ENCODE measurements around the gene RBM7.

The RBM7 gene

DNA sequence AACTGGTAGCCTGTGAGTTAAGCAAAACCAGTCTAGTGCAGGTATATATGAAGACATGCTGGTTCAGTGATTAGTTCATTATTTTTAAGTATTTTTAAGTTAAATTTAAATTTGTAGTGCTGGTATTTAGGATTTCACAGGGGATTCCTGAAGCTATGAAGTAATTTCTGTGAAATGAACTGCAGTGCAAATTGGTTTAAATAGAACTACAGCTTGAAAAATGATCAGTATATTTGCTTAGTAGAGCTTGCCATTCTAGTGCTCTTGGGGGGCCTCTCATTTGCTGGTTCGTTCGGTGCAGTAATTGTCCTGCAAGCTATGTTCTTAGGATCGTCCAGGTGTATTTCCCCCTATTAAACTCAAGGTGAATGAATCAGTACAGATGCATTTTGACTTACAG is 51.9 kb downstream of the RBM7 start:
- TF ChIP-seq, protein P1, sequence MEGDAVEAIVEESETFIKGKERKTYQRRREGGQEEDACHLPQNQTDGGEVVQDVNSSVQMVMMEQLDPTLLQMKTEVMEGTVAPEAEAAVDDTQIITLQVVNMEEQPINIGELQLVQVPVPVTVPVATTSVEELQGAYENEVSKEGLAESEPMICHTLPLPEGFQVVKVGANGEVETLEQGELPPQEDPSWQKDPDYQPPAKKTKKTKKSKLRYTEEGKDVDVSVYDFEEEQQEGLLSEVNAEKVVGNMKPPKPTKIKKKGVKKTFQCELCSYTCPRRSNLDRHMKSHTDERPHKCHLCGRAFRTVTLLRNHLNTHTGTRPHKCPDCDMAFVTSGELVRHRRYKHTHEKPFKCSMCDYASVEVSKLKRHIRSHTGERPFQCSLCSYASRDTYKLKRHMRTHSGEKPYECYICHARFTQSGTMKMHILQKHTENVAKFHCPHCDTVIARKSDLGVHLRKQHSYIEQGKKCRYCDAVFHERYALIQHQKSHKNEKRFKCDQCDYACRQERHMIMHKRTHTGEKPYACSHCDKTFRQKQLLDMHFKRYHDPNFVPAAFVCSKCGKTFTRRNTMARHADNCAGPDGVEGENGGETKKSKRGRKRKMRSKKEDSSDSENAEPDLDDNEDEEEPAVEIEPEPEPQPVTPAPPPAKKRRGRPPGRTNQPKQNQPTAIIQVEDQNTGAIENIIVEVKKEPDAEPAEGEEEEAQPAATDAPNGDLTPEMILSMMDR (IDR thresholded peaks at IDR 0.05; ENCODE audit: insufficient read depth, low read length, poor library complexity, severe bottlenecking): no peak
- Histone ChIP-seq H3K36me3 (ENCODE audit: control insufficient read depth, insufficient read depth, low read length) (no peaks in the 10 kb centered on the region), H3K4me3 (replicated peaks; ENCODE audit: low read depth, low read length) (no peak overlapping the region), H3K27me3 (replicated peaks; ENCODE audit: control insufficient read depth, insufficient read depth, low read length) (no peaks in the 10 kb centered on the region)
- no peak for DNase-seq (ENCODE audit: extremely low read depth, insufficient read length)
